Renal cortex interstitium (tissue), 11 donors: ENCODE data around the gene DAD1. TPM values are rescaled to one million over a fixed set of nuclear protein-coding genes. Genes with fewer than 3 reads are reported as not detected.
"Not testable (repeated sequence)": the region's sequence is repeated elsewhere in the genome, so short reads cannot be mapped to it uniquely, and the experiment has no call there.

Experiments
- DNase-seq, 11 donors: peaks; one replicate each; pipeline ENCODE4 v3.0.0-alpha.2; 2013; ENCODE audit warnings: low read depth in 9 of 11, low spot score in 4 of 11; ENCODE audit errors: extremely low read depth in 1 of 11
- polyA plus RNA-seq, 3 donors: library from polyadenylated mRNA; unstranded; fragments of 120-200 nt; gene quantifications; one replicate each; pipeline ENCODE4 v1.2.1, GENCODE V29; 2013; ENCODE audit not compliant: insufficient read length in 3 of 3

Gene DAD1
- polyA plus RNA-seq, 3 donors: 238 to 282 (median 257) TPM

GRCh38 chr14:22579881-22580280 lies 9.1 kb downstream of the DAD1 start:
- DNase-seq: no peak

- DNase-seq: no peak
Observed at GRCh38 chr14:22579236-22579635, 9.8 kb downstream of the DAD1 start.

GRCh38 chr14:22577334-22577908 lies 11.6 kb downstream of the DAD1 start:
- DNase-seq: no peak

- DNase-seq: no peak
Observed at GRCh38 chr14:22573804-22574203, 15.2 kb downstream of the DAD1 start.

- no peak for DNase-seq
Observed at GRCh38 chr14:22572562-22573058, 16.4 kb downstream of the DAD1 start.

GRCh38 chr14:22570132-22570949 lies 18.7 kb downstream of the DAD1 start:
- DNase-seq: peak; percentile 75 to 94 (median 87)

GRCh38 chr14:22569737-22570131 lies 19.3 kb downstream of the DAD1 start:
- DNase-seq: no peak

GRCh38 chr14:22569106-22569736 lies 19.8 kb downstream of the DAD1 start:
- no peak for DNase-seq

GRCh38 chr14:22567437-22567836 lies 21.6 kb downstream of the DAD1 start:
- DNase-seq: no peak

- DNase-seq: no peak
Observed at GRCh38 chr14:22566845-22567244, 22.2 kb downstream of the DAD1 start.

GRCh38 chr14:22566266-22566665 lies 22.8 kb downstream of the DAD1 start:
- DNase-seq: not testable (repeated sequence)

GRCh38 chr14:22565391-22565945 lies 23.6 kb downstream of the DAD1 start:
- no peak for DNase-seq

- no peak for DNase-seq
Observed at GRCh38 chr14:22564463-22564862, 24.6 kb downstream of the DAD1 start.

GRCh38 chr14:22563987-22564386 lies 25.0 kb downstream of the DAD1 start:
- DNase-seq: no peak

GRCh38 chr14:22561661-22562579 lies 27.1 kb downstream of the DAD1 start:
- DNase-seq: no peak

GRCh38 chr14:22561366-22561660 lies 27.7 kb downstream of the DAD1 start:
- no peak for DNase-seq

GRCh38 chr14:22560662-22561365 lies 28.2 kb downstream of the DAD1 start:
- DNase-seq: no peak

- no peak for DNase-seq
Observed at GRCh38 chr14:22559041-22559440, 30.0 kb downstream of the DAD1 start.
